ENCODE results near the gene SLK.

Gene SLK

DNA sequence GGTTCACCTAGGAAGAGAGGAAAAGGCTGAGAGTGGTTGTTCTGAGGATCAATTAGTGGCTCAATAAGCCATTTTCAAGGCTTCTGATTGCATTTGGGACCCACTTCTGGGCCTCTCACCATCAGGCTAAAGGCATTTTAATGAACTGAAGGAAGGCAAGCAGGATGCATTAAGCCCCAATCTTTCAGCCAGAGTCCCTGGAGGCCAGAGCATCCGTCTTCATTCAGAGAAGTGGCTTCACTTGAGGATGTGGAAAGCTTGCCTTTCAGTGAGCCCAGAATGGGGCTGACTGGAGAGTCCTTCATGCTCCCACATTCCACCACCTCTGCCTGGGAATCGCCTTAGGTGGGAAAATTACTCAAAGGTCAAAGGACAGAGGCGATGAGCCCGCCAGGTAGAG lies 76.9 kb downstream of the SLK start:
- no peak overlapping the region for H3K27ac ChIP-seq
- DNase-seq (ENCODE audit: low read depth, low spot score) = no peak

GRCh38 chr10:104045151-104046089 lies 78.5 kb downstream of the SLK start:
- no peak overlapping the region for H3K27ac ChIP-seq
- DNase-seq (ENCODE audit: low read depth, low spot score) = no peak

- no peak overlapping the region for H3K27ac ChIP-seq
- DNase-seq (ENCODE audit: low read depth, low spot score) = no peak
Observed at GRCh38 chr10:104046651-104047050, 79.7 kb downstream of the SLK start.

DNA sequence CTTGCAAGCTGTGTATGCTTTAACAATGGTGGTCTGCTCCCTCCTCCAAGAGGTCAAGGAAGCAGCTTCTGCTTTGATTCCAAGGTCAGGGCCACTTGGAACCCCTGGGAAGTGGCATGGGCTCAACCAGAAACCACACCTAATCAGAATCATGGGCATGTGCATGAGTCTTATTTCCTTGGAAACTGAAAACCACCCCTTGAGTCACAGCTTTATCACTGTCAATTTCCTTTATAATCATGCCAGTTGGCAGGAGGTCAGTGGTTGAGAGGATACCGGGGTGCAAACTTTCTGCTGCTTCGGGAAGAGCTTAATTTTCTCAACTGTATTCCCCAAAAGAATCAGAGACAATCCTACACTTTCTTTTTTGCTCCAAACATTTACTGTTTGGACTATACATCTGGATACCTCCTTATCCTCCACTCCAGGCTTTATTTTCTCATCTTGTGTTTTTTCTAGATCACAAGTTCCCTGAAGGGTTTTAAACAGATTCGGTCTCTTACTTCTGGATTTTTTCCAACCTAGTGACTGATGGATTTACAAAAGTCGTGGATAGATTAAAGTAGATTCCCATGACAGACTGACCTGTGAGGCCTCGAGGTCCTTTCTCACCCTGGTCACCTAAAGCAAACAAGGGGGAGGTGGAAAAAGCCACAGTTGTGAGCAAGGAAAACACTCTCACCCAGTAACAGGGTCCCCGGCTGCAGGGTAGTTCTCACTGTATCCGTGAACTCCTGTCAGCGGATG lies 82.7 kb downstream of the SLK start:
- peak overlapping the region; percentile 31 for H3K27ac ChIP-seq
- DNase-seq (ENCODE audit: low read depth, low spot score) = peak; percentile 10

DNA sequence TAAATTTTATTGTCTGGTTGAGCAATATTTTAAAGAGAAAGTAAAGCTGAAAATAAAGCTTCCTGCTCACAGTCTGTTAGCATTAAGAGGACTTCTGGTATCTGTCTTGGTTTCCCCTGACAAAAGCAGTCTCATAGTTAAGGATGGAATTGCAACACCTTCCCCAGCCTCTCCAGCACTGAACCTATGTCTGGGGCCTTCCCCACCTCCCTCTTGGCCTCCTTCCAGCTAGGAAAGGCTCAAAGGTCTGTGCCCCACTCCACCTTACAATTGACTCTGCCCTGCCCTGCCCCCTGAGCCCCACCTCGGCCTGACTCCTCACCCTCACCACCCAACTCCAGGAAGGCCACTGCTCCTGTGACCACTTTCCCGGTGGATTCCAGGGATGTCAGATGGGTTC lies 85.5 kb downstream of the SLK start:
- no peak for DNase-seq (ENCODE audit: low read depth, low spot score)
- H3K27ac ChIP-seq = peak overlapping the region; percentile 10

GRCh38 chr10:104053201-104053600 lies 86.3 kb downstream of the SLK start:
- H3K27ac ChIP-seq = peak overlapping the region; percentile 10
- DNase-seq (ENCODE audit: low read depth, low spot score) = no peak

DNA sequence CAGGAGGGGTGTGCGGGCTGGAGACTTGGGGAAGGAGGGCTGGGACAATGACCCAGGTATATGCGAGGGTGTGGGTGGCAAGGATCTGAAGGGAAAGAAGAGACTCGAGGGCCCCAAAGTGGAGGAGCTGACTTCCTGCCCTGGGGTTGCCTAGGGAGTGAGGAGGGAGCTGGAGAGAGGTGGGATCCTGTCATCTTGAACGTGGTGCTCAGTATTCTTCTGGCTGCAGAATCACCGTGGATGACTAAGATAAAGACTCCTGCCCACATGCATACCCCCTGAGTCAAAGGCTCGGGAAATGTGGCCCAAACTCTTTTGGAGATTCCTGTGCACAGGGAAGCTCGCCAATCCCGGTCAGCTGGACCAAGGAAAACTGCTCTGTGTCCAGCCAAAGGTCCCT lies 87.5 kb downstream of the SLK start:
- peak; percentile 6 for DNase-seq (ENCODE audit: low read depth, low spot score)
- H3K27ac ChIP-seq = peak overlapping the region; percentile 67

DNA sequence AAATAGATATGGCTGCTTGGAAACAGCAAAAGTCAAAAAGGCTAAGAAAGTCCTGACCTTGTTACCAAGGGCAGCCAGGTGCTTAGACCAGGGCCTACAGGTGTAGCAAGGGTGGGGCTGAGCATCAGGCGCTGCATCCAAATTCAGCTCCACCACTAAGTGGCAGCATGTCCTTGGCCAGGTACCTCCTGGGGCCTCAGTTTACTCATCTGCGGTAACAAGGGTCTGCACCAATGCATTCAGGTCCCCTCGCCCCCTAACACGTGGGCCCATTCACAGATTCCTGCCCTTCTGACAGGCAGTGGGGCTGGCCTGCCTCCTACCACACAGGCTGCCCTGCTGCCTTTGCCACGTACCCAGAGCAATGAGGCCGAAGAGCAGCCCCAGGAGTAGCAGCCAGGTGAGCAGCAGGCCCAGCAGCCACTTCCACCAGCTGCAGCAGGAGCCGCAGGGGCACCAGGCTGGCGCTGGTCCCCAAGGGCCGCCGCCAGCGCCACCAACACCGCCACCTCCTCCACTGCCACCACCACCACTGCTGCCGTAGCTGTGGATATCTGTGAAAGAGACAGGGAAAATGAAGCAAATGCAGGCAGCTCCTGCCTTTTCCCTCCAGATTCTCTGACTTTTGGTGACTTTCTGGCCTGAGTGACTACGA lies 89.8 kb downstream of the SLK start:
- no peak overlapping the region for H3K27ac ChIP-seq
- DNase-seq (ENCODE audit: low read depth, low spot score) = no peak

GRCh38 chr10:104057717-104058116 lies 90.8 kb downstream of the SLK start:
- DNase-seq (ENCODE audit: low read depth, low spot score) = no peak
- no peak overlapping the region for H3K27ac ChIP-seq

- DNase-seq (ENCODE audit: low read depth, low spot score) = no peak
Observed at GRCh38 chr10:104059364-104059763, 92.4 kb downstream of the SLK start.

DNA sequence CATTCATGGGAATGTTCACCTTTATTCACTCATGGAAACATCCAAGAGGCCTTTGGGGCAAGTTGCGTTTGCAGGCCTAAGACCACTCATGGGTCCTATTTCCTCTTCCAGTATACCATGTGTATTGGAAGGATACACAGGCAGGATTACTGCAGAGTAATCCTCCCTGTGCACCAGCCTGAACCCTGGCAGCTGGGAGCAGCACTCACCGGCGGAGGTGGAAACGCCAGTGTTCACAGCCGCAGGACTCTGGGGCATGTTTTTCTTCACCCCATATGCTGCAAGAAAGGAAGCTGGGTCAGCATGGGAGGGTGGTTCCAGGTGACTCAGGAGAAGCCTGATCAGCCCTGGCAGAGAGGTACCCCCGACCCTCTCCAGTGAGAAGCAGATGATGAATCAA lies 94.3 kb downstream of the SLK start:
- no peak overlapping the region for H3K27ac ChIP-seq
- no peak for DNase-seq (ENCODE audit: low read depth, low spot score)

More at GRCh38 chr10:104059364-104059763, 92.4 kb downstream of the SLK start:
- no peak overlapping the region for H3K27ac ChIP-seq

DNA sequence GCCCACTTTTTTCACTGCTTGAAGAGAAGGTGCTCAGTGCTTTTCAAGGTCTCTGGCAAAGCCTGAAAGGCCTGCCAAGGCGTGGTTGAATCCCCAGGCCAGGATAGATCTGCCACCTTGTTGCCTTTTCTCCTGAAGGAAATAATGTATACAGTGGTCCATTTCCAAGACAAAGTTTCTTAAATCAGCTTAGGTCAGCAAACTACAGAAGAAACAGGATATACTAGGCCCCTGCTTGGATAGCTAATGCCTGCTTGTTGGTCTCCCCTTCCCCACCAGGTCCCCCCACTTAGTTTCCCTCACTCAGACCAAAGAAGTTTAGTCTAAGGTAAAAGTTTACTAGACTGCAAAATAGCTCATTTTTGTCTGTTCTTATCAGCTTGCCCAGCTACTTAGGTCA lies 98.8 kb downstream of the SLK start:
- DNase-seq (ENCODE audit: low read depth, low spot score) = no peak
- peak overlapping the region; percentile 21 for H3K27ac ChIP-seq

DNA sequence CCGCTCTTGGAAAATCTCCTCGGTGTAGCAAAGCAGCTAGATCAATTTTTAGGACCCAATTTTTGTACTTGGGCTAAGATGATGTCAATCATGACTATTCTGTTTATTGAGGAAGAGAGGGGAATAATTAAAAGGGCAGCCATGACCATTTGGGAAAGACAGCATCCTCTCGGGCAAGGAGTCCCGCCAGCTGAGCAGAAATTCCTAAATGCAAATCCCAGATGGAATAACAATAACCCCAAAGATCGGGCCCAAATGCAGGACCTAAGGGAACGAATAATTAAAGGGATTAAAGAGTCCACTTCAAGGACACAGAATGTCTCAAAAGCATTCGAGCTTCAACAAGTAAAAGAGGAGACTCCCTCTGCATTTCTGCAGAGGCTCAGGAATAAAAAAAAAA lies 100.0 kb downstream of the SLK start:
- DNase-seq (ENCODE audit: low read depth, low spot score) = no peak
- H3K27ac ChIP-seq = no peak overlapping the region

- H3K27ac ChIP-seq = no peak overlapping the region
- no peak for DNase-seq (ENCODE audit: low read depth, low spot score)
Observed at GRCh38 chr10:104067525-104067924, 100.6 kb downstream of the SLK start.

DNA sequence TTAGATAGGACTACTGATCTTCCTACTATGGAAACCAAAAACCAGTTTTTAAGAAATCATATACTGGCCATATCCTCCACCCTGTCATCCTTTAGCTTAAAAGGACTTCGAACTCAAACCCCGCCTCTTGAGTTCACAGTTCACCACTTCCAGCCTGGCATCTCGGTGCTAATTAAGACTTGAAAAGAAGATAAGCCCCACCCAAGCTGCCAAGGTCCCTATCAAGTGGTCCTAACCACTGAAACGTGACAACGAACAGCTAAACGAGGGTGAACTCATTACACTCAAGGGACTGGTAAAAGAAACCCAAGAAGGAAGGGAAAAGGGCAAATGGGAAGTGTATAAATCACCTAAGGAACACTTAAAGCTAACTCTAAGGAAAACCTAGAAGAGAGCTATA lies 102.7 kb downstream of the SLK start:
- H3K27ac ChIP-seq = peak overlapping the region; percentile 4
- DNase-seq (ENCODE audit: low read depth, low spot score) = no peak

DNA sequence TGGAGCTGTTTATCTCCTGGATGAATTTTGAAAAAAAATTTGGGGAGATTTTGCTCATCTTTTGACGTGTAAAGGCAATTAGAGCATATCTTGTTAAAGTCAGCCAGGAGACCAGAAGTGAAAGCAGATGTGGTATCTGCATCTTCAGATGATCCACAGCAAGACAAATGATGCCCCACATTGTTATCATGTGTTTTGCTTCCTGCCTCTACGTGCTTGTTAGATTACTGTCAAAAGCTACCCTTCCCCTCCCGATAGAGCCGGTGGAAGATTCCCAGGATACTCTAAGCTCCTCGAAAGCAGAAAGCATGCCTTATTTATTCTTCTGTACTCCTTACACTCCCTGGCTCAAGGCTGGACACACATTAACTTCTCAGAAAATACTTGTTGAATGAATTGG lies 105.8 kb downstream of the SLK start:
- DNase-seq (ENCODE audit: low read depth, low spot score) = no peak
- no peak overlapping the region for H3K27ac ChIP-seq

DNA sequence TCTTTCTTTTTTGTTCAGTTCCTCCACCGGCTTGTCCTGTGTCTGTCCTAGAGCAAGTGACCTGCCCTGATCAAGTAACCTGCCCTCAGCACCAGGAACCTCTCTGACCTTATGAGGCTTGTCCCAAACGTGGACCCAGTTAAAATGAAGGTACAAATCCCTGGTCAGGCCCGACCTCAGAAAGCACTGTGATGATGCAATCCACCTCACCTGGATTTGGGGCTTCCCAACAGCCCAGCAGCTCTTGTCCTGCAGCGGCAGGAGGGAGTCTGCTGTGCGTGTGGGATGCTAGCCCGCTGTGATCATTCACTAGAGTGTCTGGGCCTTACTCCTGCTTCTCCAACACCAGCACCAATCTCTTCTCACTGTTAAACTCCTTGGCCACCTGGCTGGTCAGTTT lies 107.6 kb downstream of the SLK start:
- DNase-seq (ENCODE audit: low read depth, low spot score) = no peak
- no peak overlapping the region for H3K27ac ChIP-seq

- DNase-seq (ENCODE audit: low read depth, low spot score) = no peak
- no peak overlapping the region for H3K27ac ChIP-seq
Observed at GRCh38 chr10:104076743-104077160, 109.8 kb downstream of the SLK start.

DNA sequence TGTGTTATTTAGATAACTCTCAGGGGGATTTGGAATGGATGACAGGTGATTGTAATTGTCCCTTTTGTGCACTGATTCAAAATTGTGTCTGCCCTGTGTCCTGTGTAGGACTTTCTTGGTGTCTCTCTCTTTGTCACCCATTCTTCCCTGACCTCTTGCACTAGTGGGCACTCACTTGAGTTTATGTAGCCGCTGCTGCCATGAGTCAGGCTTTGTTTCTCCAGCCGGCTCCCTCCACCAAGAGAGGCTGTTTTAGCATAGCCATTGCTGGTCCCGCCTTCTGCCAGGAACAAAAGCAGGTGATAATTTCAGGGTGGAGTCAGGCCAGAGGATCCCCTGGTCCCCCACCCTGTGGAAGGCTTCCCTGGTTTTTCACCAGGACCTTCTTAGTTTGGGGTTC lies 110.3 kb downstream of the SLK start:
- DNase-seq (ENCODE audit: low read depth, low spot score) = no peak

DNA sequence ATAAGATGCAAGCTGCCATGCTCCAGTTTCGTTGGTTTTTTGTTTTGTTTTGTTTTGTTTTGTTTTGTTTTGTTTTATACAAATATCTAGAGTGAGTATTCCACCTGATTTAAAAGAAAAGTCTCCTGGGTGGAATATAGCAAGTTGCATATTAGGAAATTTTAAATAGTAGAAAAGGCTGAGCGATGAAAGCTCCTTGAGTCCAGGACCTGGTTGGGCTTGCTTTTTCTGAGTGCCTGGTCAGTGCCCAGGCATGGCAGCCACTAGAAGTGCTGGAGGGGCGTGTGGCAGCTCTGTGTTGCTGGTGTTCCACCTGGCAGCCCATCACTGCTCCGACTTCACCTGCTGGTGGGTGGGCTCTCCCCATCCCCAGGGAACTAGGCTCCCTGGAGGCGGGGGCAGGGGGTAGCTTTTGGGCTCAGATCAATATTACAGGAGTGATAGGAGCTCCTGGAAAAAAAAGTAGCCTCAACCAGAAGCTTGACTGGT lies 110.8 kb downstream of the SLK start:
- no peak for DNase-seq (ENCODE audit: low read depth, low spot score)

More for the DNA sequence above, 110.3 kb downstream of the SLK start:
- no peak overlapping the region for H3K27ac ChIP-seq

More for the DNA sequence above, 110.8 kb downstream of the SLK start:
- no peak overlapping the region for H3K27ac ChIP-seq
